Tibial nerve (tissue), 3 donors: ENCODE measurements around the gene TBCD.

Experiments
- POLR2A ChIP-seq, 2 donors: fragments of 450-650 bp; IDR thresholded peaks; one replicate each; pipeline ENCODE4 v1.6.1; 2017; ENCODE audit warnings: antibody characterized with exemption in 2 of 2, mild to moderate bottlenecking in 2 of 2, moderate library complexity in 2 of 2
- TF ChIP-seq, protein P1 (sequence below), 5 experiments: fragments of 200-600 bp in 3 of 5; fragments of 450-650 bp in 2 of 5; sonication (generic) in 3 of 5; IDR thresholded peaks; one replicate each; pipeline ENCODE4 v1.5.1; 2016 to 2019; ENCODE audit warnings: antibody characterized with exemption in 5 of 5, mild to moderate bottlenecking in 3 of 5, moderate library complexity in 2 of 5

DNA sequence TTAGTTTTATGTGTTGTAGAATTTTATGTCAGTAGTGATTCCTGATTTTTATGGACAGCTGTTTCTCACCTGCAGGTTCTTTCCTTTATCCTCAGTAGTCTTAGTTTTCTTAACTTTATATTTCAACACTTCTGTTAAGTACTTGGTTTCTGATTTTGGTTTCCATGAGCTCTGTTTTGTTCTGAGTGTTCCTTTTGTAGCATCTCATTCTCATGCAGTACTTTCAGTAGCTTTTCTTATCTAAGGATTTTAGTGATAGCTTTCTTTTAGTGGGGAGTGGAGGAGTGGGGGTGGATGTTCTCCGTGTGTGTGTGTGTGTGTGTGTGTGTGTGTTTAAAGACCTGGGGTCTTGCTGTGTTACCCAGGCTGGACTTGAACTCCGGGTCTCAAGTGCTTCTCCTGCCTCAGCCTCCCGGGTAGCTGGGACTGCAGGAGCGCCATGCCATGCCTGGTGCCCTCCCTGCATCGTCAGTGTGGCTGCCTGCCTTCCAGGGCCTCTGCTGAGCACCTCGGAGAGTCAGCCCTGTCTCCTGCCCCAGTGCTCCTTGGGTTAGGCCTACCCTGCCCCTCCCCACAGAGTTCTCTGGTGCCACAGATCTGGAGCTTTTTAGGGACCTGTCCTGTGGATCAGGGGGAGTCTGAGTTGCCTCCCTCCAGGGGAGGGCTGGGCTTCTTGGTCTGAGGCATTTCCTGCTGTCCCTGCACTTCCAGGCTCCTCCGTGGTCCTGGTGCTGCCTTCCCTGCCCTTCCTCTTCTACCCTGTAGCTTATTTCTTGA lies 92.2 kb downstream of the TBCD start:
- TF ChIP-seq, protein P1, sequence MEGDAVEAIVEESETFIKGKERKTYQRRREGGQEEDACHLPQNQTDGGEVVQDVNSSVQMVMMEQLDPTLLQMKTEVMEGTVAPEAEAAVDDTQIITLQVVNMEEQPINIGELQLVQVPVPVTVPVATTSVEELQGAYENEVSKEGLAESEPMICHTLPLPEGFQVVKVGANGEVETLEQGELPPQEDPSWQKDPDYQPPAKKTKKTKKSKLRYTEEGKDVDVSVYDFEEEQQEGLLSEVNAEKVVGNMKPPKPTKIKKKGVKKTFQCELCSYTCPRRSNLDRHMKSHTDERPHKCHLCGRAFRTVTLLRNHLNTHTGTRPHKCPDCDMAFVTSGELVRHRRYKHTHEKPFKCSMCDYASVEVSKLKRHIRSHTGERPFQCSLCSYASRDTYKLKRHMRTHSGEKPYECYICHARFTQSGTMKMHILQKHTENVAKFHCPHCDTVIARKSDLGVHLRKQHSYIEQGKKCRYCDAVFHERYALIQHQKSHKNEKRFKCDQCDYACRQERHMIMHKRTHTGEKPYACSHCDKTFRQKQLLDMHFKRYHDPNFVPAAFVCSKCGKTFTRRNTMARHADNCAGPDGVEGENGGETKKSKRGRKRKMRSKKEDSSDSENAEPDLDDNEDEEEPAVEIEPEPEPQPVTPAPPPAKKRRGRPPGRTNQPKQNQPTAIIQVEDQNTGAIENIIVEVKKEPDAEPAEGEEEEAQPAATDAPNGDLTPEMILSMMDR (IDR thresholded peaks at IDR 0.05), result no peak
- TF ChIP-seq POLR2A (IDR thresholded peaks at IDR 0.05), result no peak
